ENCODE results near the gene FERMT1.

GRCh38 chr20:6152777-6153176 is 29.9 kb upstream of the FERMT1 start:
- no peak for TF ChIP-seq EZH2 (IDR thresholded peaks at IDR 0.05; ENCODE audit: insufficient read depth, poor library complexity, severe bottlenecking)
- no peak for TF ChIP-seq EZH2phosphoT487 (IDR thresholded peaks at IDR 0.05; ENCODE audit: insufficient read depth, low read depth)

Measured in GM23248 (cell line).